ENCODE data around the gene GATB. TPM values are rescaled to one million over a fixed set of nuclear protein-coding genes. Genes with fewer than 3 reads are reported as not detected.

The GATB gene
- total RNA-seq, 1 donor from 2014 or later = 17.9 TPM

DNA sequence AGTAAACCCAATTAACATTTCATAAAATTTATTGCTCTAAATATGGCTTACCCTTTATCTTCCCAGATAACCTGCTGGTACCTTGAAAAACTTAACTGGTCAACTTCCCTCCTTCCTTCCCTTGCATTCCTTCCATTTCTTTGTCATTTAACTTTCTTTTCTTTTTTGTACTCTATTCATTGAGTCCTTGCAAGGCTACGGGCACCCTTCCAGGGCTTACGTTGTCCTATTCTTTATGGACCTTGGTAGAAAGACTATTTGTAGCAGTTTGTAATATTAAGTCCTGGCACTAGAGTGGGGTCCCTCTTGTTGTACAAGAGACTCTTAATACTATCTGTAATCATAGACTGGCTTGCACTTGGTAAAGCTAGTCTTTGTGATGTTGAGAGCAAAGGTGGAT is 8.0 kb upstream of the GATB start:
- no peaks in the 10 kb centered on the region for H3K4me1 ChIP-seq
- no peak overlapping the region for H3K4me2 ChIP-seq
- Mint-ChIP-seq H3K4me3 (no peak overlapping the region), H3K4me1 (no peaks in the 10 kb centered on the region), H3K9me3 (no peaks in the 10 kb centered on the region), H3K36me3 (no peaks in the 10 kb centered on the region), H3K27ac (no peak overlapping the region), H3K27me3 (ENCODE audit: insufficient read depth, low read depth) (no peaks in the 10 kb centered on the region)
- H4K20me1 ChIP-seq (ENCODE audit: low read depth) = no peaks in the 10 kb centered on the region
- no peak for DNase-seq (ENCODE audit: low spot score)
- H3K4me3 ChIP-seq = no peak overlapping the region
- H3K27me3 ChIP-seq = no peaks in the 10 kb centered on the region
- no peak overlapping the region for H2AFZ ChIP-seq (replicated peaks)
- no peaks in the 10 kb centered on the region for H3F3A ChIP-seq (ENCODE audit: low read depth)
- H3K79me2 ChIP-seq (ENCODE audit: low read depth) = no peaks in the 10 kb centered on the region
- H3K27ac ChIP-seq = no peak overlapping the region
- H3K9ac ChIP-seq = no peak overlapping the region
- no peaks in the 10 kb centered on the region for H3K36me3 ChIP-seq
- TF ChIP-seq, protein P1, sequence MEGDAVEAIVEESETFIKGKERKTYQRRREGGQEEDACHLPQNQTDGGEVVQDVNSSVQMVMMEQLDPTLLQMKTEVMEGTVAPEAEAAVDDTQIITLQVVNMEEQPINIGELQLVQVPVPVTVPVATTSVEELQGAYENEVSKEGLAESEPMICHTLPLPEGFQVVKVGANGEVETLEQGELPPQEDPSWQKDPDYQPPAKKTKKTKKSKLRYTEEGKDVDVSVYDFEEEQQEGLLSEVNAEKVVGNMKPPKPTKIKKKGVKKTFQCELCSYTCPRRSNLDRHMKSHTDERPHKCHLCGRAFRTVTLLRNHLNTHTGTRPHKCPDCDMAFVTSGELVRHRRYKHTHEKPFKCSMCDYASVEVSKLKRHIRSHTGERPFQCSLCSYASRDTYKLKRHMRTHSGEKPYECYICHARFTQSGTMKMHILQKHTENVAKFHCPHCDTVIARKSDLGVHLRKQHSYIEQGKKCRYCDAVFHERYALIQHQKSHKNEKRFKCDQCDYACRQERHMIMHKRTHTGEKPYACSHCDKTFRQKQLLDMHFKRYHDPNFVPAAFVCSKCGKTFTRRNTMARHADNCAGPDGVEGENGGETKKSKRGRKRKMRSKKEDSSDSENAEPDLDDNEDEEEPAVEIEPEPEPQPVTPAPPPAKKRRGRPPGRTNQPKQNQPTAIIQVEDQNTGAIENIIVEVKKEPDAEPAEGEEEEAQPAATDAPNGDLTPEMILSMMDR (IDR thresholded peaks at IDR 0.05) = no peak
- TF ChIP-seq EZH2phosphoT487 (IDR thresholded peaks at IDR 0.05) (no peak), EZH2 (IDR thresholded peaks at IDR 0.05) (no peak)
- H3K9me3 ChIP-seq (ENCODE audit: low read depth) = peaks cover 5% of the 10 kb centered on the region

DNA sequence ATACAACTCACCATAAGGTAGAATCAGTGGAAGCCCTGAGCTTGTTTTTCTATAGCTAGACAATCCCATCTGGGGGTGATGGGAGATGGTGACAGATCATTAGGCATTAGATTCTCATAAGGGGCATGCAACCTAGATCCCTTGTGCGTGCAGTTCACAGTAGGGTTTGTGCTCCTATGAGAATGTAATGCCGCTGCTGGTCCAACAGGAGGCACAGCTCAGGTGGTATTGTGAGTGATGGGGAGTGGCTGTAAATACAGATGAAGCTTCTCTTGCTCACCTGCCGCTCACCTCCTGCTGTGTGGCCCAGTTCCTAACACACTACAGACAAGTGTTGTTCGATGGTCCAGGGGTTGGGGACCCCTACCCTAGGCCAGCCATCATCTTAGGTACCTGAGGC is 5.9 kb upstream of the GATB start:
- Histone ChIP-seq H3K4me3 (no peak overlapping the region), H3K4me2 (no peak overlapping the region), H3K36me3 (no peaks in the 10 kb centered on the region), H3K4me1 (no peaks in the 10 kb centered on the region), H2AFZ (replicated peaks) (no peak overlapping the region), H3K27ac (no peak overlapping the region), H3K9ac (no peak overlapping the region), H3F3A (ENCODE audit: low read depth) (no peaks in the 10 kb centered on the region), H4K20me1 (ENCODE audit: low read depth) (no peaks in the 10 kb centered on the region), H3K9me3 (ENCODE audit: low read depth) (no peaks in the 10 kb centered on the region), H3K79me2 (ENCODE audit: low read depth) (no peaks in the 10 kb centered on the region), H3K27me3 (no peaks in the 10 kb centered on the region)
- Mint-ChIP-seq H3K4me1 (no peaks in the 10 kb centered on the region), H3K27ac (no peak overlapping the region), H3K9me3 (no peaks in the 10 kb centered on the region), H3K4me3 (no peak overlapping the region), H3K36me3 (no peaks in the 10 kb centered on the region), H3K27me3 (ENCODE audit: insufficient read depth, low read depth) (no peaks in the 10 kb centered on the region)
- no peak for DNase-seq (ENCODE audit: low spot score)
- TF ChIP-seq, protein P1 (IDR thresholded peaks at IDR 0.05) = no peak
- TF ChIP-seq EZH2 (IDR thresholded peaks at IDR 0.05) (no peak), EZH2phosphoT487 (IDR thresholded peaks at IDR 0.05) (no peak)

DNA sequence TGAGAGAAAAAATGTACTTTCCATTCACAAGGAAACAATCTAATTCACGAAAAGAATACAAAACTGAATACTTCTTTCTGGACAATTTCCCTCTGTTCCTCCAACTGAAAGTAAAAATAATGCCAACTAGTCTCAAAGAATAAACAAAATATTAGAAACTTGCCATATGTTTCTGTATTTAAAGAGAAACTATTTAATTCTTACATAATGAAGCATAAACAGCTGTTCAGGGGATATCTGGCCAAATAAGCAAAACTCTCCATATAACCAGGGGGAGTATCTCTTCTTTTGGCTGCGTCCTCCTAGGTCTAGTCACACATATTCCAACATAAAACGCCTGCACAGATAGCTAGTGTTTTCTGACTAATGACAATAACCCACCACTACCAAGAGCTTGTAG is 805 bp downstream of the GATB start:
- no peaks in the 10 kb centered on the region for H4K20me1 ChIP-seq (ENCODE audit: low read depth)
- peak overlapping the region; percentile 93 for H2AFZ ChIP-seq (replicated peaks)
- H3K27ac ChIP-seq = no peak overlapping the region
- no peaks in the 10 kb centered on the region for H3F3A ChIP-seq (ENCODE audit: low read depth)
- no peaks in the 10 kb centered on the region for H3K9me3 ChIP-seq (ENCODE audit: low read depth)
- peaks cover 6% of the 10 kb centered on the region for H3K4me1 ChIP-seq
- peak overlapping the region; percentile 93 for H3K4me2 ChIP-seq
- no peaks in the 10 kb centered on the region for H3K27me3 Mint-ChIP-seq (ENCODE audit: insufficient read depth, low read depth)
- H3K4me1 Mint-ChIP-seq = peaks cover 14% of the 10 kb centered on the region
- peak overlapping the region; percentile 97 for H3K4me3 ChIP-seq
- H3K27ac Mint-ChIP-seq = no peak overlapping the region
- no peak for DNase-seq (ENCODE audit: low spot score)
- H3K9ac ChIP-seq = peak overlapping the region; percentile 93
- no peaks in the 10 kb centered on the region for H3K27me3 ChIP-seq
- peaks cover 7% of the 10 kb centered on the region for H3K79me2 ChIP-seq (ENCODE audit: low read depth)
- H3K36me3 Mint-ChIP-seq = no peaks in the 10 kb centered on the region
- H3K9me3 Mint-ChIP-seq = no peaks in the 10 kb centered on the region
- no peaks in the 10 kb centered on the region for H3K36me3 ChIP-seq
- H3K4me3 Mint-ChIP-seq = peak overlapping the region; percentile 100
- no peak for TF ChIP-seq EZH2phosphoT487 (IDR thresholded peaks at IDR 0.05)
- no peak for TF ChIP-seq EZH2 (IDR thresholded peaks at IDR 0.05)
- TF ChIP-seq, protein P1 (IDR thresholded peaks at IDR 0.05) = no peak
